Measurements from ENCODE around the gene SPEF2.
"Not testable (repeated sequence)": the region's sequence is repeated elsewhere in the genome, so short reads cannot be mapped to it uniquely, and the experiment has no call there.

Gene SPEF2

GRCh38 chr5:35850967-35851680 lies 233.5 kb downstream of the SPEF2 start:
- DNase-seq (ENCODE audit: low read depth in 1 of 2, low spot score in 1 of 2) = no peak

- DNase-seq (ENCODE audit: low read depth in 1 of 2, low spot score in 1 of 2) = no peak
Measured at GRCh38 chr5:35852084-35852734, 234.5 kb downstream of the SPEF2 start.

GRCh38 chr5:35852773-35853172 lies 235.1 kb downstream of the SPEF2 start:
- DNase-seq (ENCODE audit: low read depth in 1 of 2, low spot score in 1 of 2) = no peak

DNA sequence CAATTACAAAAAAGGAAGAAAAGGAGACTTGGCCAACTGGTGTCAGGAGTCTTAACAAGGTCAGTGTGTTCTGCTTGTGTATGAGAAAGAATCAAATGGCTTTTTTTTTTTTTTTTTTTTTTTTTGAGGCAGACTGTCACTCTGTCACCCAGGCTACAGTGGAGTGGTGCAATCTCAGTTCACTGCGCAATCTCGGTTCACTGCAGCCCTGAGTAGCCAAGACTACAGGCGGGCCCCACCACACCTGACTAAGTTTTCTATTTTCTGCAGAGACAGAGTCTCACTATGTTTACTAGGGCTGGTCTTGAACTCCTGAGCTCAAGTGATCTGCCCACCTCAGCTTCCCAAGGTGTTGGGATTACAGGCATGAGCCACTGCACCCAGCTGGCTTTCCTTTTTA lies 236.0 kb downstream of the SPEF2 start:
- DNase-seq (ENCODE audit: low read depth in 1 of 2, low spot score in 1 of 2) = peak; percentile 41 to 57

- peak; percentile 30 to 61 for DNase-seq (ENCODE audit: low read depth in 1 of 2, low spot score in 1 of 2)
Measured at GRCh38 chr5:35854248-35854647, 236.6 kb downstream of the SPEF2 start.

DNA sequence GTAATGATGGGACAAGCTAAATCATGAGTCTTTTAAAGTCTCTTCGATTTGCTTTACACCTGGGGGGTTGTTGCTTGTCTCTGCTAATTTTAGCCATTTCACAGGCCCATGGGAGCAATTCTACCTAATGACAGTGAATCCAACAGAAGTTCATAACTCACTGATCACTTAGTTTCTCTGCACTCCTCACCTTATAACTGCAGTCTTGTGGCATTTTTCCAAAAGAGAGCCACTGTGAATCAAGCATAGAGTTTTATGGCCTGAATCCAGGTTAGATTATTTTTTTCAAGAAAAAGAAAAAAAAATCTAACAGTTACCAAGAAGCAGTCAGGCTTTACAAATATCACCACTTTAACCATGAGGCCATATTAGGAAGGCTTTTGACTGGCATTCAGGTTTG lies 237.5 kb downstream of the SPEF2 start:
- DNase-seq (ENCODE audit: low read depth in 1 of 2, low spot score in 1 of 2) = no peak

GRCh38 chr5:35856186-35856764 lies 238.6 kb downstream of the SPEF2 start:
- DNase-seq (ENCODE audit: low read depth in 1 of 2, low spot score in 1 of 2) = not testable (repeated sequence)

DNA sequence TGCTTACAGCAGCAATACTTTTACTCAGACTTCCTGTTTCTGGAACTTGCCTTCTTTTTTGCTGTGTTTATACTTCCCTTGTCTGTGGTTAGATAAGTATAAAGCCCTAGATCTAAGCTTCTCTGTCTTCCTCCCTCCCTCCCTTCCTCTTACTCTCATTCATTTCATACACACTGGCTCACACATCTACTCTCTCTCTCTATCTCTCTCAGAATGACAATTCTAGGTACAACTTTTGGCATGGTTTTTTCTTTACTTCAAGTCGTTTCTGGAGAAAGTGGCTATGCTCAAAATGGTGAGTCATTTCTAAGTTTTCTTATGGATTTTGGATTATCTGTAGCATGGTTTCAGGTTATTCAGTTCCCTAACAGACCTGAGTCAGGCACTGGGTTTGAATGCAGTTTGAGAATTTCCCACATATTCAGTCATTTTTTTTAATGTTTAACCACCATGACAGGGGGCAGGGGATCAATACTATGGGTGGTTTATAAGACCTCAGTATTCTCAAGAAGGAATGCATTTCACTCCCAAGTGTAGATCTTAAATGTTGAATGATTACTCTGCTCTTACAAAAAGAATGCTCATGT lies 239.2 kb downstream of the SPEF2 start, which contains the start of gene IL7R:
Gene IL7R, plus strand, starts transcription at position 127 of the 587 bp plus-strand sequence. Its CDS starts 87 bp downstream, at position 214.
- no peak for DNase-seq (ENCODE audit: low read depth in 1 of 2, low spot score in 1 of 2)

DNA sequence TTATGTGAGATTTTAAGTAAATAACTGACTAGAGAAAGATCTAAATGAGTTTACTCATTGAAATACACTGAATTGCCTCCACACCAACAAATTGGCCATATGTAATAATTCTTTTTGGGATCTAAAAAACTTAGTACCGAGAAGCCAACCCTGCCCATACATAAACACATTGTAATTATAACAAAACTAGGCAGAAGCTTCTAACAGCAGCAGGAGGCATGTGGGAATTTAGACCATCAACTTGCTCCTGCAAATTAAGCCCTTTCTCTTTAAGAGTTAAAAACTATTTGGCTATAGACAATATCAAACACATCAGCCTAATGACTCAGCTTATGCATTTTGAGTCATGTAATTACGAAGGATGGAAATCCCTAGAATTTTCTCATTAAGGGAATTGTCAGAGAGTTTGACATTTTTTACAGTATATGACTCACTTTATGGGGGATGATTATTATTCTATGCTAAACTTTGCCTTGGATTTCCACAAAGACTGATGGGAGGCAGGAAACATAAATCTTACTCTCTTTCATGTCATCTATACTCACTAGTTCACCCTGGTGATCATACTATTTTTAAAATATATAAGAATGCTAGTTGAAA lies 240.0 kb downstream of the SPEF2 start:
- no peak for DNase-seq (ENCODE audit: low read depth in 1 of 2, low spot score in 1 of 2)

- no peak for DNase-seq (ENCODE audit: low read depth in 1 of 2, low spot score in 1 of 2)
Measured at GRCh38 chr5:35859101-35859661, 241.5 kb downstream of the SPEF2 start.

DNA sequence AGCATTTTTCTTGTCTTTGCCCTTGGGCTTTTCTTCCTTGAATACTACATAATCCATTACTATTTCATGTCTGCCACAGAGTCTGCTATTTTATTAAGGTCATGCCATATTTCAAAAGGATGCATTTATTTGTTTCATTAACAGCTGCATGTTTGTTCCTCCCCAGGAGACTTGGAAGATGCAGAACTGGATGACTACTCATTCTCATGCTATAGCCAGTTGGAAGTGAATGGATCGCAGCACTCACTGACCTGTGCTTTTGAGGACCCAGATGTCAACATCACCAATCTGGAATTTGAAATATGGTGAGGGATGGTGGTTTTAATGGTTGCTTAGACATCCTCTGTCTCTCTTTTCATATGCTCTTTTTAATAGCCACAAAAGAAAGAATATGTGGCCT lies 243.0 kb downstream of the SPEF2 start:
- no peak for DNase-seq (ENCODE audit: low read depth in 1 of 2, low spot score in 1 of 2)

DNA sequence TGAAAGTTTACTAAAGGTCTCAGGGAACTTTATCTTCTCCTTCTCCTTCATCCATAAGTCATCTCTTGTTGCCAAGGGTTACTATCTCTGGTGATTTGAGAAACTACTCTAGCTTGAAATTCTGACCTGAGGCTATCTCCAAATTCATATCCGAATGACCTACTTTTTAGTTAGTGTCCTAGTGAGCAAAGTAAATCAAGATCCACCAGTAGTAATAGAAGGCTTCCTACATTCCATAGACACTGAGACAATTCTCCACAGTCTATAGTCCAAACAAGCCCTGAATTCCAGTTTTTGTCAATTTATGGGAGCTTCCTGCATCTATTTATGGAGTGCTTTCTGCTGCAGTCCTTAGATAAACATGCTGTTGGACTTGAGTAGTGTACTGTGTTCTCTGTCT lies 244.1 kb downstream of the SPEF2 start:
- no peak for DNase-seq (ENCODE audit: low read depth in 1 of 2, low spot score in 1 of 2)

GRCh38 chr5:35862126-35862525 lies 244.5 kb downstream of the SPEF2 start:
- no peak for DNase-seq (ENCODE audit: low read depth in 1 of 2, low spot score in 1 of 2)

- DNase-seq (ENCODE audit: low read depth in 1 of 2, low spot score in 1 of 2) = no peak
Measured at GRCh38 chr5:35863159-35863558, 245.5 kb downstream of the SPEF2 start.

Measured in activated T-helper 1 cell treated with anti-CD3 and anti-CD28 coated beads, Interleukin-2, amount 50 U/mL, for 16 hours (primary cell).